GM23248 (cell line): ENCODE measurements around the gene MIGA2.

Source experiments
- EZH2 ChIP-seq: fragments of 200-600 bp; sonication (generic); IDR thresholded peaks from 2 replicates; pipeline ENCODE4 v1.6.1; 2018; ENCODE audit warnings: antibody characterized with exemption, mild to moderate bottlenecking; ENCODE audit not compliant: insufficient read depth, poor library complexity, severe bottlenecking
- EZH2phosphoT487 ChIP-seq: fragments of 200-600 bp; sonication (generic); IDR thresholded peaks from 2 replicates; pipeline ENCODE4 v1.6.1; 2018; ENCODE audit warnings: antibody characterized with exemption, moderate library complexity, mild to moderate bottlenecking, low read depth; ENCODE audit not compliant: insufficient read depth

- no peak for TF ChIP-seq EZH2phosphoT487
- no peak for TF ChIP-seq EZH2
Observed at GRCh38 chr9:129098328-129098727, 61.9 kb downstream of the MIGA2 start.
